Measurements from ENCODE around the gene ZFHX2. TPM values are rescaled to one million over a fixed set of nuclear protein-coding genes. Genes with fewer than 3 reads are reported as not detected.

Gene ZFHX2
- polyA plus RNA-seq, 1 donor = 9.6 TPM

- no peak for DNase-seq
These were observed 9.7 kb upstream of the ZFHX2 start for GRCh38 chr14:23561259-23561658.

GRCh38 chr14:23559926-23560520 is 8.5 kb upstream of the ZFHX2 start:
- DNase-seq = no peak

- no peak for DNase-seq
These were observed 7.7 kb upstream of the ZFHX2 start for GRCh38 chr14:23559010-23559925.

DNA sequence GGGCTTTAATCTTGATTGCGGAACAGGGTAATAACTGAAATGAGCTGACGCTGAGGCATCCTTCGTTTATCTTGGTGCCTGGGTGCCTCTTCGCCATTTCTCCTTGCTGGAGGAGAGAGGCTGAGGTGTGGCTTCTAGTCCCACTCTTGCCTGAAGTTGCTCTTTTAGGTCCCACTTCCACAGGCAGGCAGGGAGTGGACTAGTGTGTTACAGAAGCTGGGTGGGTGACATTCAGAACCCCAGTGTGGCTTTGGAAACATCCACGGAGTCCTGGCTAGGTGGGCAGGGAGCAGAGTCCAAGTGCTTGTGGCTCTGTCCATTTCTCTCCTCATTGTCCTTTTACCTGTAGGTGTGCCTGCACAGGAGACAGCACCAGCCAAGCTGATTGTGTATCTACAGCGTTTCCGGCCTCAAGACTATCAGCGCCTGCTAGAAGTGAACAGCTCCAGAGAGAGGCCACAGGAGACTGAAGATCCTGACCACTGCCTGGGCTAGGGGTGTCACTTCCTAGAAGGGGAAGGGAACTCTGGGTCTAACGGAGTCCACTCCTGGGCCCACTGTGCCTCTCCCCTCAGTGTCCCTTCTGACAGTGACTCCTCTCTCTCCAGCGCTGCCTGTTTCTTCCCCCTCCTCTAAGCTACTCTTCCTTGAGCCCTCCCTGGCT is 6.9 kb upstream of the ZFHX2 start:
- DNase-seq = no peak

DNA sequence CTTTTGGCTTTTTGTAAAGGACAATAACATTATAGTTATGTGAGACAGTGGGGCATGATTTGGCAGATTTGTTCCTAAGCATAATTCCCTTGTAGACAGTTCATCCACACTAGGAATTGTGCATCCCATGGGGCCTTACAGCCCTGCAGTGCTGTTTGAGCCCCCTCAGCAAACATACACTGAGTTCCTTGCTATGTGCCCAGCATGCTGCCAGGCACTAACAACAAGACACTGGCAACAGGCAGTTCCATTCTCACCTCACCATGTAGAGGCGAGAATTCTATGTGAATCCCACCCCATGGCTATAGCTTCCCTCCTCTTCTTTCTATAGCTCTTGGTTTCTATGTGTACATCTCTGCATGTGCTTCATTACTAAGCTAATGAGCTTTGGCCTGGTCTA is 6.4 kb upstream of the ZFHX2 start:
- DNase-seq = no peak

GRCh38 chr14:23557521-23557920 is 6.0 kb upstream of the ZFHX2 start:
- DNase-seq = no peak

- no peak for DNase-seq
These were observed 5.3 kb upstream of the ZFHX2 start for GRCh38 chr14:23556700-23557440.

- DNase-seq = peak; percentile 90
These were observed 4.5 kb upstream of the ZFHX2 start, which contains the start of gene THTPA for GRCh38 chr14:23555882-23556699. THTPA (plus strand) TSS chr14:23556271; CDS start chr14:23556758, 487 bp downstream.

GRCh38 chr14:23555533-23555881 is 3.9 kb upstream of the ZFHX2 start:
- no peak for DNase-seq

DNA sequence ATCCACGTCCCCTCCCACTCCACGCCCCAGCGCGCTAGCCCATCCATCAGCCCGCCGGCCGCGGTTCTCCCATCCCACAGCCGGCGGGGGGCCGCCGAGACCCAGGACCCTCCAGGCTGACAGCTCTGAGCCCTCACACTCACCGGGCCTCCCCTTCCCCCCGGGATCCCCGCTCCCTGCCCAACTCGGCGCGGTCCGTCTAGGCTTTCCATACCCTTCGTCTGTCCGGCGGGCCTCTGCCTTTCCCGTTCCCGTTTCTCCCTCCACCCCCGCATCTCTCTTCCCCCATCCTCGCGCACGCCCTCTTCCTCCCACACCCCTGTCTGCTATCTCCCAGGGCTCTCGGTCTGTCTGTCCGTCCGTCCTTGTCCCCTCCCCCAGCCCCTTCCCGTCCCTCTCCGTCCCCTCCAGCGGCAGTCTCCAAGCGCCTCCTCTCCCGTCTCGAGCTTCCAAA is 726 bp downstream of the ZFHX2 start:
- DNase-seq = no peak

DNA sequence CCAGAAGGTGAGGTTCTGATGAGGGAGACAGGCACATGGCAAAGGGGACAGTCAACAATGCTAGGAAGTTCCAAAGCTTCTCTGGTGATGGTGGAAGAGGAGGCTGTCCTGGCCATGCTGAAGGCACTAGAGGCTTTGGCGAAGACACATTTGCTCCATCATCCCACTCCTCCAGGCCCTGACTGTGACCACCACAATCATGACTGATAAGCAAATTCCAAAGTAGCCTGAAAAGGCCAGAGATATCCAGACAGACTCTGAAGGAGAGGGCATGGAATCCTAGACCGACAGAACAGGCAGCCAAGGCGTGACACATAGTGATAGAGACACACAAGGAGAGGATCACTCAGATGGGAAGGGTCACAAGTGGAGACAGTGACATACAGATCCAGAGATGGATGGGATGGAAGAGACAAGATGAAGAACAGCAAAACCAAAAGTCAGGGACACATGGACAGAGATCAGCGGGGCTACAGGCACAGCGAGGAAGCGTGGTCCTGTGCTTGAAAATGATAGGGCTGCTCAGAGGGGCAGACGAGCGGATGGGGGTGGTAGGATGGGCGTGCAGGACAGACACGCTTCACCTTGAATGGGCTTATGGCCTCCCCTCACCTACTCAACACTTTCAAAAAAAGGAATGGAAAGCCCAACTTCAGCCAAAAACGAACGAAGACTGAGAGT is 1.3 kb downstream of the ZFHX2 start:
- no peak for DNase-seq

- DNase-seq = no peak
These were observed 2.9 kb downstream of the ZFHX2 start for GRCh38 chr14:23548351-23549318.

DNA sequence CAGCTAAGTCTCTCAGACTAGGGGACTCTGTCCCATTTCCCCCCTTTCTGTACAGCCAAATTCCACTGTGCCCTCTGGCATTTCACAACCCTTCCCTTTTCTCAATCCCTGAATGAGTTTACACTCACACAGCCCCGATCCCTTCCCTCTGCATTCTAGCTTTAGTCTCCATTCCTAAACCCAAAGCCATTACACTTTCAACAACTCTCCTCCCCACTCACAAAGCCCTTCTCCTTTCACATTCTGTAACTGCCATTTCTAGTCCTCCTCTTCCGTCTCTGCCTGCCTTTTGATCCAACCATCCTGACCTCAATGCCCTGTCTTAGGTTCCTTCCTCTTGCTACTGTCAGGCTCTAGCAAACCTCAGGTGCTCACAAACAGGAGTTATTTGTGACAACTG is 3.6 kb downstream of the ZFHX2 start:
- DNase-seq = no peak

DNA sequence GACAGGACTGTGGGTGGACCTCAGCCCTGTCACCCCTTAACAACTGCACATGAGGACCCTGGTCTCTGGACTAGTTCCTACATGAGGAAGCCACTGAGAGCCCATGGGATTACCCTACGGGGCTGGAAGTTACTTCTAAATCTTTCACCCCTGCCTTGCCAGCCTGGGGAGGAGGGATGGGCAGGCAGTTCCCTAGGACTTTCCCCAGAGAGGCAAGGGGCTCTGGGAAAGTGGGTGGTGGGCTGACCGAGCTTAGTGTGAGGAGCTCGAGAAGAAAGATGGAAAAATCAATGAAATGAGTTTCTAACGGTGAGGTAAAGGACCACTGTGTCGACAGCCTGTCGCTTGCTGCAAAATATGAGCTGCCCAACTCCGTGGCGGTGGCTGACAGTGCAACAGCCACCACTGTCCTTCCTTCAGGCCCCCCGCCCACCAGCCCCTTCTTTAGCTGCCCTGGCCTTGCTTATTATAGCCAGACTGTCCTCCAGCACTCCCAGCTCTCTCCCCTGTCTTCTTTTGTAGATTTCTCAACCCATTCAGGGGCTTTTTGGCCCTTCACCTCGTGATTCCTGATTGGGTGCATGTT is 5.0 kb downstream of the ZFHX2 start:
- DNase-seq = no peak

- no peak for DNase-seq
These were observed 5.7 kb downstream of the ZFHX2 start for GRCh38 chr14:23545740-23546365.

DNA sequence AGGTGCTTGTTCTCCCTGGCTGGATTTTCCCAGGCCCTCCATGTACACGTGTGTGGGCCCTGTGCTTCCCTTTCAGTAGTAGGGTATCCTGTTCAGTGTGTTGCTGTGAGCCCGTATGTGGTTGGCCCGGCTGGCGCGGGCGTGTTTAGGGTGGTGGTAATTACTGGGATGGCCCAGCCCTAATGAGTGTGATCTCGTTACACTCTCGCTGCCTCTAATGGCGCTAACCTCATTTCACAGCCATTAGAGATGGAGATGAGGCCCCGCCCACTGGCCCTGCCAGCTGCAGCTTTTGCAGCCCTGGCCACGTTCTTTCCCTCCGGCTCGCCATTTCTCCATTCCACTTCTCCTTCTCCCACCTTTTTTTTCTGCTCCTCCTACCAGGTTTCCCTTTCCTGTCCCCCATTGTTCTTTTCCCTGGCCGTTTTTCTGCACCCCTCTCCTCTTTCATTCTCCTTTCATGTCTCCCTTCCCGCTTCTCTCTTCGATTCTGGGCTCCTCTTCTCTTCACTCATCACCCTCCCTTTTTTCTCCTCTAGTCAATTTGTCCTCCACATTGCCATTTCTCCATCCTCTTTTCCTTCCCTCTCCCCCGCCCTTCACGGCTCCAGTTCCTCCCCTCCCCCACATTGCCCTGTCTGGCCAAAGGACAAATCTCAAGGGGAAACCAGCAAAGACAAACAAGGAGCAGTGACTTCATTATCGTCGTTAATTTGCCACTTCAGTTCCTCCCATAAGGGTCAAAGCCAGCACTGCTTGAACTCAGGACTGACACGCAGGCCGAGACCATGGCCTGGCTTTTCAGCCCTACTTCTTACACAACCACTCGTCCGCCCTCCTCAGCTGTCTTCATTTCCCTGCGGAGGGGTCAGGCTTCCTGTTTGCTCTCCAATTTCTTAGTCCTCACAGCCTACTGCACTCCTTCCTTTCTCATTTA is 6.8 kb downstream of the ZFHX2 start:
- DNase-seq = no peak

DNA sequence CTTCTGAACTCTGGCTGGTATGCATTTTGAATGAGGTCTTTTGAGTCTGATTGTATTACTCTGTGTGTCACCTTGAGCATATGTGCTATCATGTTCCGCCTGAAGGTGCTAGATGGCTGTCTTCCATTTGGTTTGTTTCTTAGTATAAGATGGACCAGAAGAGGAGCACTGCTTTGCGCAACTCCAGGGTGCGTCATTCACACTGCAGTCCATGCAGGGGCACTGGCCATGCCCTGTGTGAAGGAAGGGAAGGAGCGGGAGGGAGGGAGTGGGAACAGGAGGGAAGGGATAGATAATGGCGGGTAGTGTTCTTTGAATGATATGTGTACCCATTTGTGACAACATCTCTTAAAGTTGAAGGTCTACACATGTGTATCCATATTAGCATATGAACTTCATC is 8.2 kb downstream of the ZFHX2 start:
- DNase-seq = no peak

All from left kidney (tissue), 2 donors.